ENCODE measurements around the gene POU2F3.

DNA sequence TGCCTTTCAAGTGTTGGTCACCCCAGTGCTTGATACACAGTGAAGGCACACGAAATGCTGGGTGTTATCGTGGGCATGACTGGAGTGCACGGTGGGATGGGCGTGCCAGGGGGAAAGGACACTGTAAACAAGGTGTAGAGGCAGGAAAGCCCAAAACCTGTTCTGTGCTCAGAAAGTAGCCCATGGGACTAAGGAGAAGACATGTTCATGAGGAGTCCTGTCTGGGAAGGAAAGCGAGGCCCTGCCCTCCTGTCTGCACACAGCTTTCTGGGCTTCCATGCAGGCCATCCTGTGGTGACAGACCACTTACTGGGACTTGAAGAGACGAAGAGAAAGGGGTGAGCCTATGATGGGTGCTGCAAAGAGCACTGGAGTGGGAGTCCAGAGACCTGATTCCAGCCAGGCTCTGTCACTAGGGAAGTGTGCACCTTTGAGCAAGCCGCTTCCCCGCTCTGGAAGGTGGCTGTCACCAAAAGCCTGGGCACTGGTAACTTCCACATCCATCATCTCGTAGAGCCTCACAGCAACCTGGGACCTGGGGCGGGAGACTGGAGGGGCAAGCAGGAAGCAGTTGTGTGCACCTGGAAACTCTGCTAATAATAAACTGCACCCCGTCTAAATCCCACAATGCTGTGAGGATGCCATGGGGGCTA, 846 bp upstream of the POU2F3 start:
- TF ChIP-seq, protein P1, sequence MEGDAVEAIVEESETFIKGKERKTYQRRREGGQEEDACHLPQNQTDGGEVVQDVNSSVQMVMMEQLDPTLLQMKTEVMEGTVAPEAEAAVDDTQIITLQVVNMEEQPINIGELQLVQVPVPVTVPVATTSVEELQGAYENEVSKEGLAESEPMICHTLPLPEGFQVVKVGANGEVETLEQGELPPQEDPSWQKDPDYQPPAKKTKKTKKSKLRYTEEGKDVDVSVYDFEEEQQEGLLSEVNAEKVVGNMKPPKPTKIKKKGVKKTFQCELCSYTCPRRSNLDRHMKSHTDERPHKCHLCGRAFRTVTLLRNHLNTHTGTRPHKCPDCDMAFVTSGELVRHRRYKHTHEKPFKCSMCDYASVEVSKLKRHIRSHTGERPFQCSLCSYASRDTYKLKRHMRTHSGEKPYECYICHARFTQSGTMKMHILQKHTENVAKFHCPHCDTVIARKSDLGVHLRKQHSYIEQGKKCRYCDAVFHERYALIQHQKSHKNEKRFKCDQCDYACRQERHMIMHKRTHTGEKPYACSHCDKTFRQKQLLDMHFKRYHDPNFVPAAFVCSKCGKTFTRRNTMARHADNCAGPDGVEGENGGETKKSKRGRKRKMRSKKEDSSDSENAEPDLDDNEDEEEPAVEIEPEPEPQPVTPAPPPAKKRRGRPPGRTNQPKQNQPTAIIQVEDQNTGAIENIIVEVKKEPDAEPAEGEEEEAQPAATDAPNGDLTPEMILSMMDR (IDR thresholded peaks at IDR 0.05) = no peak
- TF ChIP-seq POLR2A (IDR thresholded peaks at IDR 0.05) = no peak
